Inflammatory macrophage treated with lipopolysaccharide for 1 hour (primary cell): ENCODE data around the gene COL23A1.
"Not testable (repeated sequence)": the region's sequence is repeated elsewhere in the genome, so short reads cannot be mapped to it uniquely, and the experiment has no call there.

Source experiments
- DNase-seq, 2 donors: peaks; one replicate each; pipeline ENCODE4 v3.0.0-alpha.2; 2020 to 2022

Gene COL23A1

DNA sequence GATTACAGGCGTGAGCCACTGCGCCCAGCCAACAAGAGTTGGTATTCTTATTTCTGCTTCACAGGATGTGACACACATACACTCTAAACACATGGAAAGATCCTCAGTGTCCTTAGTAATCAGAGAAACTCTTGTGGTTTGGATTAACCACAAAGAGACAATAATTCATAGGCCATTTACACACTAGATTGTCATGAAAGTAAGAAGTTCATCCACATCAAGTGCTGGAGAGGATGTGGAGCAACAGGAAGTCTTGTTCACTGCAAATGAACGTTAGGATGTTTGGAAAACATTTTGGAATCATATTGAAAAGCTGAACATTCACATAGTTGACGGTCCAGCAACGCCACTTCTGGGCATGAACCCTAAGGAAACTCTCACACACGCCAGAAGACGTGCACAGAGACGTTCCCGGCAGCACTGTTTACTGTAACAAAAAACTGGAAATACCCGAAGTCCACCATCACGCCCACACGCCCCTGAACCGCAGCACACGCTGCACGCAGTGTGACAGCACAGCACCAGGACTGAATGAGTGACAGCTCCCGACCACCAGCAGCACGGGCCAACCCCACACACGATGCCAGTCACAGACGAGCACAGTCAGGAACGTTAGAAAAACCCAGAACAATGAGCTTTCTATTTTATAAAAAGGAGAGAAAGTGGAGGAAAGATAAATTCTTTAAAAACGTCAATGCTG is 87.6 kb downstream of the COL23A1 start:
- DNase-seq: no peak

DNA sequence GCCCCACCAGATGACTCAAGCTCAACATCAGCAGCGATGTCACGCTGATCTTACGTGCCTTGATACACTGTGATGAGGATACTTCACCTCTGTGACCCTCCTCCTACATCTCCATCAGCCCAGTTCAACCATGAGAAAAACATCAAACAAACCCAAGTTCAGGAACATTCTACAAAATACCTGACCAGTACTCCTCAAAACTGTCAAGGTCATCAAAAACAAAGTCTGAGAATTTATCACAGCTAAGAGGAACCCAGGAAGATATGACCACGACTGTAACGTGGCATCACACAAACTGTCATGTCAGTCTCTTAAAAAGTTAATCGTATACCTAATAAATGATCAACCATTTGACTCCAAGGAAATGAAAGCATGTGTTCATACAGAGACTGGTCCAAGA is 90.8 kb downstream of the COL23A1 start:
- no peak for DNase-seq

DNA sequence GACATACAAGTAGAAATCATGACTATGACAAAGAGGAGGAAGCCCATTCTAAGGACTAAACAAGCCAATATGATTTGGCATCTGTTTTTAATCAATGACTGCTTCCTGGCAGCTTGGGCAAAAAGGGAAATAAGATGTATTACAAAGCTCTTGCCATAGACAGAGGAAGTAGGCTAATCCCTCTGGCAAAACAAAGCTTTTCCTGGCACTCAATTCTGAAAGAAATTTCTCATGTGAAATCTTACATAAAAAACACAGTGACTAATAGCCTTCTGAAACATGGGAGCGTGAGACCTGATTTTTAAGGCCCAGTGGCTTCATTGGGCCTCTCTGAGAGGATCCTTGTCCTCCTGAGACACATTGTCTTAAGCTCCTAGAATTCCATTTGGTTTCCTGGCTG is 93.6 kb downstream of the COL23A1 start:
- peak; percentile 72 to 88 for DNase-seq

DNA sequence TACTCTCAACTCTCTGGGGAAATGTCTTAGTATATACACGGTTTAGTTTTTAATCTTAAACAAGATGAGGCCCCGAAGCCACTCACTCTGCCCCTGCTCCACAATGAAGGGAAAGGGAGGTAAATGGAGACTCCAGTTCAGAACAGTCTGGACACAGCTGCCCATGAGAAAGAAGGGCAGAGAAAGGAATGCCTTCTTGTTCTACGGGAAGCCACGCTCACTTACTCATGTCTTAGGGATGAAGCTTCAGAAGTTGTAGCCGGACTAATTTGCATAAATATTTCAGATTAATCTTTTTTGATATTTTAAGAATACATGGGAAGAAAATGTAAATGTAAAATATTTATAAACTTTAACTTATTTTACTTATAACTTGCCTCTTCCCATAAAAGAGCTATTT is 94.0 kb downstream of the COL23A1 start:
- no peak for DNase-seq

DNA sequence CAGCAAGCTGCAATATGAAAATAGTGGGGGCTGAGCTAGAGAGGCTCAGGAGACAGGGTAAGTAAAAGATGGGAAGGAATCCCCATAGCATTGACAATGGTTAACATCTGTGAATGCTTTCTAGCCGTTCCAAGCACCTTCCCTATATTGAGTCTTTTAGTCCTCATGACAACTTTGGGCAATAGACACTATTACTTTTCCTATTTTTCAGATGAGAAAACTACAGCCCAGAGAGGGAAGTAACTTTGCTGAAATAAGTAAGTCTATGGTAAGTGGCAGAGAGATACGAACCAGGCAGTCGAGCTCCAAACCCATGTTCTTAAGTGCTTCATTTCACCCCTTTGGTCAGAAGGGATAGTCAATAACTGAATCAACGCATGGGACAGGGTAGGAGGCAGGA is 94.5 kb downstream of the COL23A1 start:
- DNase-seq: peak in 1 of 2 donors; percentile 49

DNA sequence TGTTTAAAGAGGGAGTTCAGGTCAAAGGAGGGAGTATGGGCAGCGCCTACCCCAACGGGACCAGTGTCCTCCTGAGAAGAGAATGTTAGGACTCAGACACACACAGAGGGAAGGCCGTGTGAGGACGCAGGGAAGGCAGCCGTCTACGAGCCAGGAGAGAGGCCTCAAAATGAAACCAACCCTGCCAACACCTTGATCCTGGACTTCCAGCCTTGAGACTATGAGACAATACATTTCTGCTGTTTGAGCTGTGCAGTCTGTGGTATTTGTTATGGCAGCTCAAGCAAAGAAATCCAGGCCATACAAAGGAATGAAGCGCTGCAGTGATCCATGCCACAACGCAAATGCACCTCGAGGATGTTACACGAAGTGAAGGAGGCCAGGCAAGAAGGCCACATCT is 97.9 kb downstream of the COL23A1 start:
- DNase-seq: no peak

DNA sequence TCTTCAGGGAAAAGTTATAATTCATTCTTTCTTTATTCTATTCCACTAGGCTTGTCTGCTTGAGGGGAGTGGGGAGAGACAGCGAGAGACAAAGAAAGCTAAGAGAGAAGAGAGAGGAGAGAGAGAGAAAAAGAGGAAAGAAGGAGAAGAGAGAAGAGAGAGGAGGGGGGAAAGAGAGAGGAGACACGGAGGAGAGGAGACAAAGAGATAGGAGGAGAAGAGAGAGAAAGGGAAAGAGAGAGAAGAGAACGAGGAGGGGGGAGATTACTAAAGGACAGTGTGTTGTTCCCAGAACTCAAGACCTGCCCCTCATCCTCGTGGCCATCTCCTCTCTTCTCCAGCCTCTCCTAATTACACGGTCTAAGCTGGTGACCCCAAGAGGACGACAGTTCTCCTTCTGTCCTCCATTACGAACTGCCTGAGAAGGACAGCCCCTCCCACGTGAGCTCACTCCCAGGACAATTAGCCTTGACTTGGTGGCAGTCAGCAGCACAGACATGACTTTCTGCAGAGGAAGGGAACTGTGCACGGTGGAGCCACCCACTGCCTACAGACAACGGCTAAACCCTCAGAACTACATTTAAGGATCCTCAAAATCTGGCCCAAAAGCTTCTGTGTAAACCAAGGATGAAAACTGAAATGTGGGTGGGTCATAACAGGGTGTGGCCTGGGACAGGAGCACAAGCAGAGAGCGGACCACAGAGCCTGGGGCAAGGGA is 99.1 kb downstream of the COL23A1 start:
- peak; percentile 59 to 71 for DNase-seq

DNA sequence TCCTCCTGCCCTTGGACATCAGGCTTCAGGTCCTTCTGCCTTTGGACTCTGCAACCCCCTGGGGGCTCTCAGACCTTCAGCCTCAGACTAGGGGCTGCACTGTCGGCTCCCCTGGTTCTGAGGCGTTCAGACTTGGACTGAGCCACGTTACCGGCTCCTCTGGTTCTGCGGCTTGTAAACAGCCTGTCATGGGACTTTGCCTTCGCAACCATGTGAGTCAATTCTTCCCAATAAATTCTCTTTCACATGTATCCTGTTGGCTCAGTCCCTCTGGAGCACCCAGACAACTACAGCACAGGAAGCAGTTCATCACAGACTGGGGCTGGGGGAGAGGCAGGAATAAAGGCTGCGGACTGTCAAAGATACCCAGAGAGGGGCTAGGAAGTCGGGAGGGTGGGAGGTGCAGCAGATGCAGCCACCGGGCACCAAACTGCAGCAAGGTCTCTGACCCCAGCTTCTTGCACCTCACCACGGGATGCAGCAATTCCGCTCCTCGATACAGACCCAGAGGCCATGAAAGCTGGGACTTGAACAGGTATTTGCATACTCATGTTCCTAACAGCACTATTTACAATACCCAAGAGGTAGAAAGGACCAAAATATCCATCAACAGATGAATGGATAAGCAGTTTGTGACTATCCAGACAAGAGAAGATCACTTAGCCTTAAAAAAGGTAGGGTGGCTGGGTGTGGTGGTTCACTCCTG is 100.8 kb downstream of the COL23A1 start:
- DNase-seq: peak in 1 of 2 donors; percentile 63

DNA sequence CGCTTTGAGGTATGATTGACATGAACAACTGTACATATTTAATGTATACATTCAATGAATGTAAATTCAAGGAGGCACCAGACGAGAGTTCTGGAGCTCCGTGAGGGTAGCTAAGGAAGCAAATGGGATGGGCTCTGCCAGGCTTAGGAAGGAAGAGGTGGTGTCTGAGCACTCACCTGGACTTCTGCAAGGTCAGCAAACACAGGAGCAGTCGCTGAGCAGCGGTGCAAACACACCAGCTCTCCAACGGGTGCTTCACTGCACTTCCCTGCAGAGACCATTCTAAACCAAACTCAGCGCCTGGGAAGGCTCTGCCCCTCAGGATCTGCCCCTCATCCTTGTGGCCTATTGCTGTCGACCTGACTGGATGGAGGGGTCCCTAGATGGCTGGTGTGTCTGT is 101.5 kb downstream of the COL23A1 start:
- no peak for DNase-seq

DNA sequence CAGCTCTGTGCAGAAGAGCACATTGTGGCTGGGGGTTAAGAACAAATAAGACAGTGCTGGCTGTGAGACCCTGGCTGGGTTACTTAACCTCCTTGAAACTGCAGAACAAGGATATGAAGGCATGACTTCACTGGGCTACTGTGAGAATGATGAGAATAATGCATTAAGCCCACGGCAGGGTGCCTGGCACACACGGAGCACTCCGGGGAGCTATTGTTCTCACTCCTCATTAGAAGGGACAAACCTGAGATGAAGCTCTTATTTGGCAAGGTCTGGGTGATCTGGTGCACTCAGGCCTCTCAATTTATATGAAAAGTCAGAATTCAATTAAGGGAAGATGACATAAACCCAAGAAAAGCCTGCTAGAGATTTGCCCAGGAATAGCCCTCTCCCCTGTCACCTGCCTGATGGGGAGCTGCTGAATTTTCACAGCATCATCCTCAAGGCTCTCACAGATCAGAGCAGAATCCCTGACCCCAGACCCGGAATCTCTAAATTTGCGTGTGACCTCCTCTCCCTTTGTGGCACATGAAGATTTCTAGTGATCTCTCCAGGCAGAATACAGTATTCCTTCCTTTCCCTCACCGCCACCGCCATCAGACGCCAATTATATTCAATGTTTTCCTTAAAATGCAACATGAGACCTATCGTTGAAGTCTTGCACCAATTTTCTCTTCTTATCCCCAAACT is 102.1 kb downstream of the COL23A1 start:
- no peak for DNase-seq

DNA sequence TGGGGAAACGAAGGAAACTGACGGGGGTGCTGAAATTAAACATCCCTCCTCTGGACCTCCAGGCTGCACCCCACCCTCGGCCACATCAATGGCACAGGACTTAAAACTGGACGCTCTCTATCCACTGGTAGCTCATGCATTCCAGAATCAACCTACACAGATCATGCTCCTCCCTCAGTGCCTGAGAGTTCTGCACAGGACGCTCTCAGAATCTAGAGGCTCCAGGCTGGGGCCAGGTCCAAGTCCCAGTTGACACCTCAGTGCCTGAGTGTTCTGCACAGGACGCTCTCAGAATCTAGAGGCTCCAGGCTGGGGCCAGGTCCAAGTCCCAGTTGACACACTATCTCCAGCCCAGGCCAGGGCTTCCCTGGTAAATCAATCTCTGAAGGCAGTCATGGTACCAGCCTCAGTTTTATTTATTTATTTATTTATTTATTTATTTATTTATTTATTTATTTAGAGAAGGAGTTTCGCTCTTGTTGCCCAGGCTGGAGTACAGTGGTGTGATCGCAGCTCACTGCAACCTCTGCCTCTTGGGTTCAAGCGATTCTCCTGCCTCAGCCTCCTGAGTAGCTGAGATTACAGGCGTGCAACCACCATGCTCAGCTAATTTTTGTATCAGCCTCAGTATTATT is 103.2 kb downstream of the COL23A1 start:
- not testable (repeated sequence) for DNase-seq

DNA sequence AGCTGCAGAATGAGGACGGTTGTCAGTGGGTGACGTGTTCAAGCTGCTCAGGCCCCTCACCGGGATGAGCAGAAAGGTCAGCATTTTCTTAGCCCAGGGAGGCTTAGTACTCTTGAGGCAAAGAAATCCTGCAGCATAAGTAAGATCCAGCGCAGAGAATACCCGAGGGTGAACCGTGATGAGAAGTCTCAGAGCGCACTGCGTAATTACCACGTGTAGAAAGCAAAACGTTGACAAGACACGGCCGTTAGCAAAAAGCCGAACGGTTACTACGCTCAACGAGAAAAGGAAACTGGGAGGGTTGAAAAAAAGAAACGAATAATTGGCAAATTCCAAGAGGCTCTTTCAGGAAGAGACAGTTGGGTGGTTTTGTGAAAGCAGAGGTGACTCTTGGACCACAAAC is 104.0 kb downstream of the COL23A1 start:
- peak; percentile 47 to 53 for DNase-seq

DNA sequence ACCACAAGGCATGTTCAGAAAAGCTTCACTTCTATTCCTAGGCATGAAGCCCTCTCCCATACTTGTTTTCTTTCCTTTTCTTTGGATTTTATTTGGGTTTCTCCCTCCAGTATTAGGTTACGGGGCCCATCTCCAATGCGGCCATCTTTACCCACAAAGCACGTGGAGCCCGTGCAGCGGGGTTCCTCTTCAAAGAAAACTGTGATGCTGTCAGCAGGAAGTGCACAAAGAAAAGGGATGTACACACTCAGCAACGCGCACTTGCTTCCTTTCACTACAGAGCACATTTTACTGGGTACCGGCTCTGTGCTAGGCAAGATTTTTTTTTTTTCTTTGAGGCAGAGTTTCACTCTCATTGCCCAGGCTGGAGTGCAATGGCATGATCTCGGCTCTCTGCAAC is 106.6 kb downstream of the COL23A1 start:
- DNase-seq: peak; percentile 65 to 78

DNA sequence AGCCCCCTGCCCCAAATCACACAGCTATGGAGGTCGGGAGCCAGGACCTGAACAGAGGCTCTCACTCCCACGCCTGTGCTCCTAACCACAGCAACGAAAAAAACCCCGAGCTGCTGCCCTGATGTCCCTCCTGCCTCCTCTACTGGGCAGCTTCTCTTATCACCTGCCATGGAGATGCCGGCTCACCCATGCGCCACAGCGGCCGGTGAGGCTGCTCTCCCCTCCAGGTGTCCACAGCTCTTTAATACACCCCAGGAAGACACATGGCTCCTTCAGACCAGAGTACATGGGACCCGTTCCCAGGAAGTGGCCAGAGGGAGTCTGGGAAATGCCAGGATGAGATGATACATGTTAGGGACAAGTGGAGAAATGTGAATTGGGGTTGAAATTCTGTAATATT is 110.9 kb downstream of the COL23A1 start:
- DNase-seq: no peak

DNA sequence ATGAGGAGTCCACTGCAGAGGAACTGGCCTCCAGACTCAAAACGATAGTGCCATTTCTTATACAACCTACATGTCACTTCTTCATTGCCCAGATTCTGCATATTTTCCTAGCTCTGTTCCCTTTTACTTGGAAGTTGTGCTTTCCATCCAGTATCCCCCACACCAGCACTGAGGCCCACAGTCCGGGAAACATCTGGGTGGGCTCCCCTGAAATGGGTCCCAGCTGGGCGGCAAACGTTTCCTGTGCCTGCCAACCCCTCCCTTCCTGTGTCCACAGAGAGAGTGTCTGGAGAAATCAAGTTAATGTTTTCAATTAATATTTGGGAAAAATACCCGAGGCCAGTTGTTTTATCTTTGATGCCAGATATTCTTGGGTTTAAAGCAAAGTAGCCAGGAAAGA is 111.8 kb downstream of the COL23A1 start:
- DNase-seq: no peak

DNA sequence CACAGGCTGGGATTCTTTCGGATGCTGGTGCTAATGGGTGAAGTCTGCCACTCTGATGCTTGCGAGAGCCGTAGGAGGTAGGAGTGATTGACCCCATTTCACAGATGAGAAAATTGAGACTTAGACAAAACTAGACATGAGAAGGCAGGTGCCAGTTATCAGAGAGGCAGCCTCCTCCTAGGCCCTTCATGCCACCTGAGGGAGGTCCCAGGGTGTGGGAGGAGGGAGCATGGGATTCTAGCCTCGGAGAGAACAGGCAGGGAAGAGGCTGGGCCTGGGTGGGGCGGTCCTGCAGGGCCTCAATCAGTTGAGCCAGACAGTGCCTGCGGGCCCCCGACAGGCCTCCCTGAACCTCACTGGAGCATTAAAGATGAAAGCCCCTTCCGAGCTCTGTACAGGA is 112.4 kb downstream of the COL23A1 start:
- no peak for DNase-seq

DNA sequence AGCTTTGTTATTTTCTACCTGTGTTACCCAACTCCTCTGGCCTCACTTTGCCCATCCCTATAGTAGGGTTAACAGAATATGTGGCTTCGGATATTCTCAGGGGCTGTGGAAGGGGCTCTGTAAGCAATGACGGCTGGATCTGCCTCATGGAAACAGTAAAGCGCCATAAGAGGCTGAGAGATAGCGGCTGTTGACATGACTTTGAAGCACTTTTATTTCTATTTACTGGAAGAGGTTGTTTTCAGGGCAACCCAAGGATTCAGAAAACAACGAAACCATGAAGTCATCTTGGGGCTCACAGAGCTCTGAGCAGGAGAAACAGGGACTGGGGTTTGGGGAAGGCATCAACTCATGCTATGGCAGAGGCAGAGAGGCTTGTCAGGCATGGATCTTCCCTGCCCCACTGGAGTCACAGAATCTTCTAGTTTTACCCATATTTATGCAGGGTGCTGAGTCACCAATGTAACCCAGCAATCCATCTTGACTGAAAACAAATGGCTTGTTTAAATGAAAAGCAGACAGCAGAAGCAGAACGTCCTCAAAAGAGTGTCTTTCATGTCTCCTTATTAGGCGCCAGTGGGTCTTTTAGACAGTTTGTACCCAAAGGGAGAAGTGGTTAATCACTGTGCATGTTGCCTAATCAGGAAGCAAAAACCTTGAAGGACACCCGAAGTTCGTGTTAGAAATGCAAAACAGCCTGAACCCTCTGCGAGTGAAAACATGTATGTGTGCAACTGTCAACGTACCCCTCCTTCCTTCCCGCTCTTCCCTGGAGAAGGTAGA is 113.0 kb downstream of the COL23A1 start:
- peak; percentile 61 to 74 for DNase-seq

DNA sequence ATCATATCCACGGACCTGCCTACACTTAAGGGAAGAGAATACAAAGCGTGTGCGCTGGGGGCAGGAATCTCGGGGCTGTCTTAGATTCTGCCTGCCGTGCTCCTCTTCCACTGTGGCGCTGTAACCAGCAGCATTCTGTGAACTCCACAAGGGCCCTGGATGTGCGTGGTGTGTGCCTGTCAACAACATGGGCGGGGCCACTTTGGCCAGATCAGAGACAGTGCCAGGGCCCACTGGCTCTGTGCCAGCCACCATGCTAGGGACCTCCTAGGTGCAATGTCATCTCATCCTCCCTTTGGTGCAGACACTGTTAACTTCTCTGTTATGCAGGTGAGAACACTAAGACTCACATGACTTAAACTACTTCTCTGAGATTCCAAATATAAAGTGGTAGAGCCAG is 113.7 kb downstream of the COL23A1 start:
- DNase-seq: no peak

DNA sequence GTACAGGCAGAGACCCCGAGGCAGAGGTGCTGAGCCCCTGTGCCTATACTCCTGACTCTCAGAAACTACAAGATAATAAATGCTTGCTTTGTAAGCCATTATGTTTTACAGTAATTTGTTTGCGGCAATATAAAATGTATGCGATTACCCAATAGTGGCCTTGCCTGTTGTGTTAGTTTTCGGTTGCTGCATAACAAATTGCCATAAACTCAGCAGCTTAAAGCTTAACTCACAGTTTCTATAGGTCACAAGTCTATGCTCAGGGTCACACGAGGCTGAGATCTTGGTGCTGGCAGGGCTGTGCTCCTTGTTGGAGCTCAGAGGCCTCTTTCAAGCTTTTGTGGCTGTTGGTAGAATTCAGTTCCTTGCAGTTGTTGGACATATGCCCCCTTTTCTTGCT is 114.8 kb downstream of the COL23A1 start:
- DNase-seq: peak in 1 of 2 donors; percentile 23

DNA sequence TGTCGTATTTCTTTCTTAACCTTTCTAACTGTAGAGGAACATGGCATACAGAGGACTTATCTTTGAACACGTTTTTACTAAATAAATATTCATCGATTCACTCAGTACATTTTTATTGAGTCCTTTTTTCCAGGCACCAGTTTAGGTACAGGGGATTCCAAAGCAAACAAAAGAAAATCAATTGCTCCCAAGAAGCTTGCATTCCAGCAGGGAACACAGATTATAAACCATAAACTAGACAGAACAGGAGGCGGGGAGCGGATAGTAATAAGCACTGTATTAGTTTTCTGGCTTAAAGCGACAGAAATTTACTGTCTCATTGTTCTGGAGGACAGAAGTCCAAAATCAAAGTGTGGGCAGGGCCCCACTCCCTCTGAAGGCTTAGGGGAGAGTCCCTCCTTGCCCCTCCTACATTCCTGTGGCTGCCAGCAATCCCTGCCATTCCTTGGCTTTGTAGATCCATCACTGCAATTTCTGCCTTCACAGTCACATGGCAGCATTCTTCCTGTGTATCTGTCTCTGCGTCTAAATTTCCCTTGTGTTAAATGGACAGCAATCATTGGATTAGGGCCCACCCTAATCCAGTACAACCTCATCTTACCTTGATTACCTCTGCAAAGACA is 115.5 kb downstream of the COL23A1 start:
- no peak for DNase-seq

DNA sequence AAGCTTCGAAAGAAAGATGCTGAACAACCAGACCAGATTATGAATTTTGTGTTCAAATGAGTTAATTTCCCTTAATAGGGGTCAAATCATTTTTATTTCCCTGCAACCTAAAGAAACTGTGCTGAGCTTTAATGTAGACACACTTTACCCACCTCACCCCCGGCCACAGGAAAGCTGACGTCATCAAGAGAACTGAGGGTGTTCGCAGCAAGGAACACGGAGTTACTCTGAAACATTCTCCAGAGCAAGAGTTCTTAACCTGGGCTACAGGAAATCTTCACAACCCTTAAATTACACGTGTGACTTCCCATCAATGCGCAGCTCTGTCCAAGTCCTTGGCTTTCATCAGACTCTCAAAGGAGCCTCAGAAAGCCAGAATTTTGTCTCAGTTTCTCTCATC is 116.3 kb downstream of the COL23A1 start:
- DNase-seq: no peak

DNA sequence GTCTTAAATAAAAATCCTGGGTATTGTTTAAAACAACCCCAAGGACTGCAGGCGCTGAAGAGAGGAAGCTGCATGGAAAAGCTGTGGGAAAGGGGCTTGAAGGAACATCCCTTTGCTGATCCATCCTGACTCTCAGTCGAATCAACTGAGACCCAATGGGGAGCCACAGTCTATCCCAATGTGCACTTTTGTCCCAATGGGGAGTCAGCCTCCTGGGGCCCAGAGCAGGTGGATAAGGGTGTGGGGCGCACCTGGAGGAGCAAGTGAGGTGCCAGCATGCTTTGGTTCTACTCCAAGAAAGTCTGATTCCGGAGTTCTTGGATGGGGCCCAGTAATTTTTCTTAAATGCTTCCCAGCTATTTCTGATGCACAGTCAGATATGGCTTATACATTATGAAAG is 118.1 kb downstream of the COL23A1 start:
- no peak for DNase-seq
